ENCODE data around the gene ELFN2.

ELFN2 gene

GRCh38 chr22:37406441-37407235, 20.6 kb downstream of the ELFN2 start:
- TF ChIP-seq POLR2AphosphoS5 (IDR thresholded peaks at IDR 0.05; ENCODE audit: low read depth, low read length), result no peak
- TF ChIP-seq SIN3A (IDR thresholded peaks at IDR 0.05; ENCODE audit: borderline replicate concordance, insufficient read depth, low read length), result no peak
- no peak for TF ChIP-seq FOXP2 (optimal IDR thresholded peaks at IDR 0.05; ENCODE audit: borderline replicate concordance, extremely low read depth, extremely low read length, insufficient read depth)
- no peak for TF ChIP-seq REST (IDR thresholded peaks at IDR 0.05; ENCODE audit: insufficient read depth in 1 of 2, low read depth in 2 of 2, low read length in 2 of 2)
- TF ChIP-seq TAF1 (IDR thresholded peaks at IDR 0.05; ENCODE audit: borderline replicate concordance, insufficient read depth, low read length), result no peak

GRCh38 chr22:37404091-37404490, 23.2 kb downstream of the ELFN2 start:
- no peak for TF ChIP-seq SIN3A (IDR thresholded peaks at IDR 0.05; ENCODE audit: borderline replicate concordance, insufficient read depth, low read length)
- TF ChIP-seq REST (IDR thresholded peaks at IDR 0.05; ENCODE audit: insufficient read depth in 1 of 2, low read depth in 2 of 2, low read length in 2 of 2), result no peak
- TF ChIP-seq FOXP2 (optimal IDR thresholded peaks at IDR 0.05; ENCODE audit: borderline replicate concordance, extremely low read depth, extremely low read length, insufficient read depth), result no peak
- no peak for TF ChIP-seq TAF1 (IDR thresholded peaks at IDR 0.05; ENCODE audit: borderline replicate concordance, insufficient read depth, low read length)
- no peak for TF ChIP-seq POLR2AphosphoS5 (IDR thresholded peaks at IDR 0.05; ENCODE audit: low read depth, low read length)

GRCh38 chr22:37403267-37403960, 23.9 kb downstream of the ELFN2 start:
- no peak for TF ChIP-seq REST (IDR thresholded peaks at IDR 0.05; ENCODE audit: insufficient read depth in 1 of 2, low read depth in 2 of 2, low read length in 2 of 2)

GRCh38 chr22:37402184-37402506, 25.1 kb downstream of the ELFN2 start:
- TF ChIP-seq FOXP2 (optimal IDR thresholded peaks at IDR 0.05; ENCODE audit: borderline replicate concordance, extremely low read depth, extremely low read length, insufficient read depth) (no peak), TAF1 (IDR thresholded peaks at IDR 0.05; ENCODE audit: borderline replicate concordance, insufficient read depth, low read length) (no peak), POLR2AphosphoS5 (IDR thresholded peaks at IDR 0.05; ENCODE audit: low read depth, low read length) (no peak), SIN3A (IDR thresholded peaks at IDR 0.05; ENCODE audit: borderline replicate concordance, insufficient read depth, low read length) (no peak), REST (IDR thresholded peaks at IDR 0.05; ENCODE audit: insufficient read depth in 1 of 2, low read depth in 2 of 2, low read length in 2 of 2) (no peak)

All from PFSK-1 (cell line).